Mucosa of rectum (tissue), 2 donors: ENCODE results near the gene DNASE1L2.

Source experiments
- H3K27ac ChIP-seq, 2 donors: one replicate each; pipeline ENCODE4 v1.7.0; 2013; ENCODE audit warnings: inconsistent platforms in 2 of 2, low read depth in 2 of 2, low read length in 2 of 2
- H3K27me3 ChIP-seq, 2 donors: one replicate each; pipeline ENCODE4 v1.7.0; 2013; ENCODE audit warnings: low read length in 2 of 2; ENCODE audit not compliant: control insufficient read depth in 2 of 2, insufficient read depth in 2 of 2
- H3K36me3 ChIP-seq, 2 donors: one replicate each; pipeline ENCODE4 v1.7.0; 2013; ENCODE audit warnings: low read length in 2 of 2; ENCODE audit not compliant: control insufficient read depth in 2 of 2, insufficient read depth in 2 of 2
- H3K4me1 ChIP-seq, 2 donors: one replicate each; pipeline ENCODE4 v1.7.0; 2013; ENCODE audit warnings: low read length in 2 of 2, mild to moderate bottlenecking in 1 of 2; ENCODE audit not compliant: control insufficient read depth in 2 of 2, insufficient read depth in 2 of 2
- H3K4me3 ChIP-seq, 2 donors: one replicate each; pipeline ENCODE4 v1.7.0; 2013; ENCODE audit warnings: low read length in 2 of 2
- H3K9ac ChIP-seq, 2 donors: one replicate each; pipeline ENCODE4 v1.7.0; 2013; ENCODE audit warnings: low read length in 2 of 2, low read depth in 1 of 2, mild to moderate bottlenecking in 1 of 2
- H3K9me3 ChIP-seq, 2 donors: one replicate each; pipeline ENCODE4 v1.7.0; 2013; ENCODE audit warnings: low read length in 2 of 2; ENCODE audit not compliant: control insufficient read depth in 2 of 2
- donor health status: healthy.
- donor health status: Normal muscosa, but diverticular disease.

The DNASE1L2 gene

DNA sequence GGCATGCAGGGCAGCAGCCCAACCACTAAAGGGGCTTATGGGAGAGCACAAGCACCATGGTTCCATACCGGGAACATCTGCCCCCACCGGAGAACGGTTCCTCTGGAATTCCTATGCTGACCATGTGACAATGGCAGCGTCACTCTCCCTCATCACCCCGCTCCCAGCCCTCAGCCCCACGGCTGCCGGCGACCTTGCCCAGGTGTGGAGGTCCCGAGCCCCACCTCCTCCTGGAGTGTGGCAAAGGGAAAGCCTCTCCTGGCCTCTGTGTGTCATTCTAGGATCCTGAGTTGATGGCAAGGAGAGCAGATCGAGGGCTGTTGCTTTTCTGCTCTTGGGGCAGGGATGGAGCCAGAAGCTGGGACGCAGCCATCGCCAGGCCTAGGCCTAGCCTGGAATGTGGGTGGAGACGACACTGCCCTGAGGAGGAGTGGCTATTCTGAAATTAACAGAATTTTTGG is 49.5 kb downstream of the DNASE1L2 start:
- no peak overlapping the region for H3K27ac ChIP-seq
- no peak overlapping the region for H3K4me3 ChIP-seq
- no peak overlapping the region for H3K9ac ChIP-seq
- H3K4me1 ChIP-seq = no peaks in the 10 kb centered on the region
- H3K27me3 ChIP-seq = no peaks in the 10 kb centered on the region
- no peaks in the 10 kb centered on the region for H3K36me3 ChIP-seq
- H3K9me3 ChIP-seq = no peaks in the 10 kb centered on the region

GRCh38 chr16:2286550-2286949 is 50.3 kb downstream of the DNASE1L2 start:
- no peaks in the 10 kb centered on the region for H3K36me3 ChIP-seq
- no peaks in the 10 kb centered on the region for H3K4me1 ChIP-seq
- H3K9me3 ChIP-seq = no peaks in the 10 kb centered on the region
- no peak overlapping the region for H3K4me3 ChIP-seq
- H3K9ac ChIP-seq = no peak overlapping the region
- no peaks in the 10 kb centered on the region for H3K27me3 ChIP-seq
- no peak overlapping the region for H3K27ac ChIP-seq

DNA sequence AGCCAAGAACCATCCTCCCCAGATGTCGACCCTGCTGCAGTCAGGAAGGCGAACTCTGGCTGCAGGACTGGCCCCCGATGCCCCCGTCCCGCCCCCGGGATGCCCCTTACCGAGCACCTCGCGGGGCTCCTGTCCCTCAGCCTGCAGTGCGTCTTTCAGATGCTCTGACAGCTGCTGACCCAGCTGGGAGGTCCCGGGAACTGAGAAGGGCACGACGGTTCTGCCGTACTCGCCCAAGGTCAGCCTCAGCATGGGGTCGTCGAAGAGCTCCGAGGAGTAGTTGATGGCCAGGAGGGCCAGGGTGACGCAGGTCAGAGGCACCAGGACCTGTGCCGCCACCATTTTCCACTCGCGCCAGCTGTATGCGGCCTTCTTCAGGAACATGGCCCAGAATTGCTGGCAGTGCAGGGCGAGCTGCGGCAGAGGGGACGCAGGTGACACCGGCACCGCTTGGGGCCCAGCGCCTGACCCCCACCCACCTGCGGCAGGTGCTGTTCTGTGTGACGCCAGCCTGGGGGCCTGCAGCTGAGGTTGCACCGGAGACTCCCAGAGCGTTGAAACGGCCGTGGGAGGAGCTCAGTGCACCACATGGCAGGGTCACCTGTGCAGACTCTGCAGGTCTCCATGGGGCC is 51.8 kb downstream of the DNASE1L2 start:
- Histone ChIP-seq H3K9me3 (no peaks in the 10 kb centered on the region), H3K9ac (no peak overlapping the region), H3K36me3 (no peaks in the 10 kb centered on the region), H3K4me1 (no peaks in the 10 kb centered on the region), H3K4me3 (no peak overlapping the region), H3K27me3 (no peaks in the 10 kb centered on the region), H3K27ac (no peak overlapping the region)
